ENCODE measurements around the gene AATK.

AATK gene

GRCh38 chr17:81070541-81071246 is 95.3 kb downstream of the AATK start:
- DNase-seq (ENCODE audit: low spot score), result no peak

- no peak for DNase-seq (ENCODE audit: low spot score)
These were observed 96.8 kb downstream of the AATK start for GRCh38 chr17:81069135-81069645.

- no peak for DNase-seq (ENCODE audit: low spot score)
These were observed 97.4 kb downstream of the AATK start for GRCh38 chr17:81068411-81069134.

- DNase-seq (ENCODE audit: low spot score), result no peak
These were observed 98.6 kb downstream of the AATK start for GRCh38 chr17:81067391-81067811.
